Immature natural killer cell (primary cell): ENCODE data around the gene MTRFR. TPM values are rescaled to one million over a fixed set of nuclear protein-coding genes. Genes with fewer than 3 reads are reported as not detected.
"Not testable (repeated sequence)": the region's sequence is repeated elsewhere in the genome, so short reads cannot be mapped to it uniquely, and the experiment has no call there.

ENCODE experiments used
- DNase-seq, 3 donors: peaks; one replicate each; pipeline ENCODE4 v3.0.0; 2022; ENCODE audit warnings: mixed read lengths in 1 of 3
- H3K27ac Mint-ChIP-seq, 6 donors: one replicate each; pipeline ENCODE4 v1.8.0; 2020; ENCODE audit warnings: mixed read lengths in 6 of 6, mild to moderate bottlenecking in 5 of 6, inconsistent platforms in 4 of 6, moderate library complexity in 3 of 6
- H3K27me3 Mint-ChIP-seq, 3 donors: one replicate each; pipeline ENCODE4 v1.8.0; 2020 to 2021; ENCODE audit warnings: low read depth in 3 of 3, mild to moderate bottlenecking in 3 of 3, mixed read lengths in 3 of 3, moderate library complexity in 3 of 3, inconsistent platforms in 1 of 3
- H3K36me3 Mint-ChIP-seq, 3 donors: one replicate each; pipeline ENCODE4 v1.8.0; 2020; ENCODE audit warnings: mixed read lengths in 3 of 3, inconsistent platforms in 2 of 3, mild to moderate bottlenecking in 2 of 3
- H3K4me1 Mint-ChIP-seq, 2 donors: one replicate each; pipeline ENCODE4 v1.8.0; 2020; ENCODE audit warnings: inconsistent platforms in 2 of 2, mild to moderate bottlenecking in 2 of 2, mixed read lengths in 2 of 2, moderate library complexity in 1 of 2
- H3K4me3 Mint-ChIP-seq, 5 donors: one replicate each; pipeline ENCODE4 v1.8.0; 2020; ENCODE audit warnings: mild to moderate bottlenecking in 5 of 5, mixed read lengths in 5 of 5, inconsistent platforms in 3 of 5, moderate library complexity in 3 of 5
- H3K9me3 Mint-ChIP-seq, 6 donors: one replicate each; pipeline ENCODE4 v1.8.0; 2020; ENCODE audit warnings: mild to moderate bottlenecking in 6 of 6, mixed read lengths in 6 of 6, inconsistent platforms in 4 of 6, moderate library complexity in 3 of 6
- polyA plus RNA-seq, 3 donors: library from polyadenylated mRNA; unstranded; fragments of 300-500 nt; fragmentation: Illumina TruSeq; gene quantifications; one replicate each; pipeline ENCODE4 v1.2.3, GENCODE V29; 2021

MTRFR gene
- polyA plus RNA-seq, 3 donors from 2014 or later: 10.7 to 32.9 (median 16.3) TPM

- Mint-ChIP-seq H3K27me3 (peaks cover 7 to 10% (median 8%) of the 10 kb centered on the region in 3 donors), H3K4me3 (peak overlapping the region; percentile 34 to 80 (median 41)), H3K36me3 (peaks cover 0 to 4% (median 0%) of the 10 kb centered on the region in 3 donors), H3K4me1 (peaks cover 48 to 66% of the 10 kb centered on the region in 2 donors), H3K27ac (peak overlapping the region; percentile 72 to 90 (median 85)), H3K9me3 (no peaks in the 10 kb centered on the region)
- peak; percentile 50 to 60 (median 53) for DNase-seq
These were observed 4.6 kb downstream of the MTRFR start for GRCh38 chr12:123237646-123238329.

GRCh38 chr12:123238330-123238682 lies 5.1 kb downstream of the MTRFR start:
- peaks cover 0 to 4% (median 0%) of the 10 kb centered on the region in 3 donors for H3K36me3 Mint-ChIP-seq
- H3K27ac Mint-ChIP-seq: peak overlapping the region in 5 of 6 donors; percentile 80 to 90 (median 87)
- H3K9me3 Mint-ChIP-seq: no peaks in the 10 kb centered on the region
- no peak for DNase-seq
- H3K27me3 Mint-ChIP-seq: peaks cover 2 to 5% (median 3%) of the 10 kb centered on the region in 3 donors
- H3K4me1 Mint-ChIP-seq: peaks cover 43 to 63% of the 10 kb centered on the region in 2 donors
- peak overlapping the region in 2 of 5 donors; percentile 34 to 80 for H3K4me3 Mint-ChIP-seq

GRCh38 chr12:123238961-123239360 lies 5.7 kb downstream of the MTRFR start:
- peaks cover 0 to 4% (median 0%) of the 10 kb centered on the region in 3 donors for H3K36me3 Mint-ChIP-seq
- H3K27me3 Mint-ChIP-seq: peaks cover 0 to 2% (median 0%) of the 10 kb centered on the region in 3 donors
- H3K9me3 Mint-ChIP-seq: no peaks in the 10 kb centered on the region
- no peak for DNase-seq
- no peak overlapping the region for H3K4me3 Mint-ChIP-seq
- H3K4me1 Mint-ChIP-seq: peaks cover 39 to 57% of the 10 kb centered on the region in 2 donors
- no peak overlapping the region for H3K27ac Mint-ChIP-seq

- H3K27ac Mint-ChIP-seq: peak overlapping the region in 5 of 6 donors; percentile 40 to 79 (median 67)
- peaks cover 0 to 8% (median 0%) of the 10 kb centered on the region in 3 donors for H3K36me3 Mint-ChIP-seq
- H3K4me1 Mint-ChIP-seq: peaks cover 37 to 50% of the 10 kb centered on the region in 2 donors
- DNase-seq: no peak
- no peaks in the 10 kb centered on the region for H3K9me3 Mint-ChIP-seq
- no peak overlapping the region for H3K4me3 Mint-ChIP-seq
- peaks cover 0 to 2% (median 0%) of the 10 kb centered on the region in 3 donors for H3K27me3 Mint-ChIP-seq
These were observed 9.1 kb downstream of the MTRFR start for GRCh38 chr12:123242116-123242904.

GRCh38 chr12:123243671-123244262 lies 10.5 kb downstream of the MTRFR start:
- DNase-seq: no peak
- Mint-ChIP-seq H3K4me1 (peaks cover 39 to 51% of the 10 kb centered on the region in 2 donors), H3K36me3 (peaks cover 0 to 16% (median 8%) of the 10 kb centered on the region in 3 donors), H3K27me3 (peaks cover 0 to 4% (median 0%) of the 10 kb centered on the region in 3 donors), H3K9me3 (no peaks in the 10 kb centered on the region), H3K4me3 (no peak overlapping the region), H3K27ac (peak overlapping the region in 3 of 6 donors; percentile 51 to 65 (median 57))

- peaks cover 0 to 24% (median 16%) of the 10 kb centered on the region in 3 donors for H3K36me3 Mint-ChIP-seq
- peak overlapping the region in 3 of 6 donors; percentile 39 to 66 (median 48) for H3K27ac Mint-ChIP-seq
- H3K9me3 Mint-ChIP-seq: no peaks in the 10 kb centered on the region
- no peak for DNase-seq
- H3K27me3 Mint-ChIP-seq: peaks cover 0 to 2% (median 0%) of the 10 kb centered on the region in 3 donors
- peaks cover 47 to 57% of the 10 kb centered on the region in 2 donors for H3K4me1 Mint-ChIP-seq
- H3K4me3 Mint-ChIP-seq: no peak overlapping the region
These were observed 12.4 kb downstream of the MTRFR start for GRCh38 chr12:123245678-123246077.

- Mint-ChIP-seq H3K4me3 (peak overlapping the region in 1 of 5 donors; percentile 38), H3K27ac (peak overlapping the region in 5 of 6 donors; percentile 23 to 88 (median 49)), H3K4me1 (peaks cover 52 to 56% of the 10 kb centered on the region in 2 donors)
These were observed 14.9 kb downstream of the MTRFR start for GRCh38 chr12:123248129-123248528.

GRCh38 chr12:123248996-123249741 lies 15.9 kb downstream of the MTRFR start:
- H3K36me3 Mint-ChIP-seq: peaks cover 0 to 24% (median 16%) of the 10 kb centered on the region in 3 donors
- not testable (repeated sequence) for H3K9me3 Mint-ChIP-seq, DNase-seq, H3K4me3 Mint-ChIP-seq, H3K27me3 Mint-ChIP-seq, H3K27ac Mint-ChIP-seq
- H3K4me1 Mint-ChIP-seq: peaks cover 49 to 56% of the 10 kb centered on the region in 2 donors

More at GRCh38 chr12:123248129-123248528, 14.9 kb downstream of the MTRFR start:
- not testable (repeated sequence) for H3K9me3 Mint-ChIP-seq, H3K27me3 Mint-ChIP-seq, DNase-seq
- H3K36me3 Mint-ChIP-seq: peaks cover 0 to 20% (median 16%) of the 10 kb centered on the region in 3 donors

GRCh38 chr12:123250471-123251383 lies 17.5 kb downstream of the MTRFR start:
- Mint-ChIP-seq H3K27ac (peak overlapping the region in 3 of 6 donors; percentile 8 to 77 (median 62)), H3K36me3 (peaks cover 0 to 20% (median 16%) of the 10 kb centered on the region in 3 donors), H3K9me3 (no peaks in the 10 kb centered on the region), H3K27me3 (peaks cover 0 to 2% (median 0%) of the 10 kb centered on the region in 3 donors), H3K4me3 (no peak overlapping the region), H3K4me1 (peaks cover 43 to 48% of the 10 kb centered on the region in 2 donors)
- no peak for DNase-seq

GRCh38 chr12:123251403-123252076 lies 18.3 kb downstream of the MTRFR start:
- Mint-ChIP-seq H3K27ac (peak overlapping the region in 4 of 6 donors; percentile 1 to 55 (median 49)), H3K36me3 (peaks cover under 1 to 20% (median 16%) of the 10 kb centered on the region in 3 donors), H3K4me1 (peaks cover 41 to 45% of the 10 kb centered on the region in 2 donors), H3K4me3 (no peak overlapping the region), H3K9me3 (no peaks in the 10 kb centered on the region), H3K27me3 (peaks cover 0 to 2% (median 0%) of the 10 kb centered on the region in 3 donors)
- no peak for DNase-seq

GRCh38 chr12:123252365-123252764 lies 19.1 kb downstream of the MTRFR start:
- not testable (repeated sequence) for H3K4me3 Mint-ChIP-seq, DNase-seq, H3K27me3 Mint-ChIP-seq, H3K27ac Mint-ChIP-seq, H3K9me3 Mint-ChIP-seq
- peaks cover 36 to 38% of the 10 kb centered on the region in 2 donors for H3K4me1 Mint-ChIP-seq
- peaks cover 4 to 24% (median 20%) of the 10 kb centered on the region in 3 donors for H3K36me3 Mint-ChIP-seq
